ENCODE measurements around the gene ESPN. TPM values are rescaled to one million over a fixed set of nuclear protein-coding genes. Genes with fewer than 3 reads are reported as not detected.

The ESPN gene
- total and polyA plus RNA-seq, 2 of the 4 experiments (the other 2 are of a cell fraction) = under 0.01 to 0.02 TPM

DNA sequence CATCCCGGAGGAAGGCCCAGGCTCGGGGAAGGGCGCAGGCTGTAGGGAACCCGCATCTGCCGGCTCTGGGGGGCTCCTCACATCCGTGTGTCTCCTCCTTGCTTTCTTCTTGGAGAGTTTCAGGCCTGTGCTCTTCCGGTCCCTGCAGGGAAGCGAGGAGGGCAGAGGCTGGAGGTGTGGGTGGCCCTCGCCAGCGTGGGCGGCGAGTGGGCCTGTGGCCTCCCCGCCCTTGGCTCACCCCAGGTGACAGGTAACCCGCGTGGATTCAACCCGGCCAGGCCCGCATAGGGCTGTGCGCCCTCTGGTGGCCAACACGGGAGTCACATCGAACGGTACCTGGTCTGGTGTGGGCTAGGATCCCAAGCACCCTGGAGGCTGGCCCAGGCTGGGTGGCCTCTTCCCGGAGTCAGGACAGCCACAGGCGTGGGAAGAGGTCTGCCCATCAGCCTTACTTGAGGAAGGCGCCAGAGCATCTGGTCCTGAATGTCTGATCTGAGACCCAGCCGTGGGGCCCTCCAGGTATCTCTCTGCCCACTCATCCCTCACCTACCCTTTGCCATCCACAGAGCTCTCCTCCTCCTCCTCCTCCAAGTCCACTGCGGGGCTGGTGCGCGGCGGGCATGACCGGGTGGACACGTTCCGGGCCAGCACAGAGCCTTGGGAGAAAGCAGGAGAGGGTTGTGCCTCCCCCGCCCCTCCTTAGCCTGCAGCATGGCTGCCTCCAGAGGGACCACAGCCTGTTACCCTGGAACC is 51.0 kb downstream of the ESPN start:
- BruUV-seq (replicated peaks) = no TSS peak
- H3K79me1 ChIP-seq (ENCODE audit: low read depth in 1 of 2, low read length in 2 of 2) = no peaks in the 10 kb centered on the region; a peak in 1 of 4 replicates
- H3K14ac ChIP-seq (replicated peaks; ENCODE audit: low read depth, low read length) = no peak overlapping the region
- ATAC-seq (ENCODE audit: low read depth) (peak; percentile 93), DNase-seq (no peak)
- H4K8ac ChIP-seq (ENCODE audit: low read depth in 2 of 2, low read length in 2 of 2) = no peak overlapping the region
- no peak overlapping the region for H3K18ac ChIP-seq (ENCODE audit: low read depth, low read length)
- no peak overlapping the region for H3K56ac ChIP-seq (ENCODE audit: extremely low read depth, insufficient read depth, low read length)
- no peak overlapping the region for H3K4ac ChIP-seq (ENCODE audit: low read depth, low read length)
- no peak overlapping the region for H4K91ac ChIP-seq (ENCODE audit: insufficient read depth, low read depth, low read length)
- H3K9me1 ChIP-seq (ENCODE audit: insufficient read depth, low read length) = no peaks in the 10 kb centered on the region
- dilution Hi-C loops (cut with HindIII; ENCODE audit: low sequenced_read_pairs, unreplicated experiment) (no loop called here), intact Hi-C loops (cut with micrococcal nuclease) (no loop called here), in situ Hi-C loops (cut with MboI; ENCODE audit: low sequenced_read_pairs) (no loop called here)
- H3K4me3 ChIP-seq (ENCODE audit: insufficient read depth, low read depth, low read length) = no peak overlapping the region
- peak overlapping the region; percentile 63 for H2AFZ ChIP-seq (replicated peaks; ENCODE audit: low read length, poor library complexity)
- 5% methylated on average over 8 of the region's 33 CpGs; no CpG with 5 or more reads in 1 of the 2 experiments for WGBS, 2 experiments (ENCODE audit: extremely low coverage in 2 of 2, insufficient read length in 1 of 2)
- no peak overlapping the region for H2BK5ac ChIP-seq (ENCODE audit: low read depth, low read length, poor library complexity, severe bottlenecking)
- POLR2A ChIA-PET (ENCODE audit: unreplicated experiment) = no interaction called here
- H3K27ac ChIP-seq (ENCODE audit: insufficient read depth, low read length) = no peak overlapping the region
- no peak overlapping the region for H2AK5ac ChIP-seq (ENCODE audit: low read depth, low read length)
- H3K9me3 ChIP-seq (ENCODE audit: control insufficient read depth, insufficient read depth, low read length) = no peaks in the 10 kb centered on the region
- H3K36me3 ChIP-seq (ENCODE audit: control insufficient read depth, insufficient read depth, low read length) = peaks cover 22% of the 10 kb centered on the region
- H4K5ac ChIP-seq (ENCODE audit: low read depth, low read length) = no peak overlapping the region
- H3K9ac ChIP-seq (ENCODE audit: low read depth, low read length) = no peak overlapping the region
- no peaks in the 10 kb centered on the region for H3K4me1 ChIP-seq (ENCODE audit: control insufficient read depth, insufficient read depth, low read length)
- no peak overlapping the region for H2BK120ac ChIP-seq (ENCODE audit: low read depth, low read length)
- H2BK20ac ChIP-seq (ENCODE audit: low read depth, low read length) = no peak overlapping the region
- CTCF ChIA-PET = no interaction called here
- TF ChIP-seq SMC3 (IDR thresholded peaks at IDR 0.05; ENCODE audit: low read depth, low read length) (peak; percentile 50; the same call in 1 of the 2 replicates), MAFK (IDR thresholded peaks at IDR 0.05; ENCODE audit: low read depth, low read length) (no peak), RAD21 (IDR thresholded peaks at IDR 0.05; ENCODE audit: low read length) (peak; percentile 44), USF2 (IDR thresholded peaks at IDR 0.05; ENCODE audit: low read depth, low read length) (no peak), POLR2A (IDR thresholded peaks at IDR 0.05; ENCODE audit: low read depth, low read length) (no peak)
- TF ChIP-seq, protein P1, sequence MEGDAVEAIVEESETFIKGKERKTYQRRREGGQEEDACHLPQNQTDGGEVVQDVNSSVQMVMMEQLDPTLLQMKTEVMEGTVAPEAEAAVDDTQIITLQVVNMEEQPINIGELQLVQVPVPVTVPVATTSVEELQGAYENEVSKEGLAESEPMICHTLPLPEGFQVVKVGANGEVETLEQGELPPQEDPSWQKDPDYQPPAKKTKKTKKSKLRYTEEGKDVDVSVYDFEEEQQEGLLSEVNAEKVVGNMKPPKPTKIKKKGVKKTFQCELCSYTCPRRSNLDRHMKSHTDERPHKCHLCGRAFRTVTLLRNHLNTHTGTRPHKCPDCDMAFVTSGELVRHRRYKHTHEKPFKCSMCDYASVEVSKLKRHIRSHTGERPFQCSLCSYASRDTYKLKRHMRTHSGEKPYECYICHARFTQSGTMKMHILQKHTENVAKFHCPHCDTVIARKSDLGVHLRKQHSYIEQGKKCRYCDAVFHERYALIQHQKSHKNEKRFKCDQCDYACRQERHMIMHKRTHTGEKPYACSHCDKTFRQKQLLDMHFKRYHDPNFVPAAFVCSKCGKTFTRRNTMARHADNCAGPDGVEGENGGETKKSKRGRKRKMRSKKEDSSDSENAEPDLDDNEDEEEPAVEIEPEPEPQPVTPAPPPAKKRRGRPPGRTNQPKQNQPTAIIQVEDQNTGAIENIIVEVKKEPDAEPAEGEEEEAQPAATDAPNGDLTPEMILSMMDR (conservative IDR thresholded peaks at IDR 0.05; ENCODE audit: low read depth, low read length) = peak; percentile 69
- TF ChIP-seq, protein P2, sequence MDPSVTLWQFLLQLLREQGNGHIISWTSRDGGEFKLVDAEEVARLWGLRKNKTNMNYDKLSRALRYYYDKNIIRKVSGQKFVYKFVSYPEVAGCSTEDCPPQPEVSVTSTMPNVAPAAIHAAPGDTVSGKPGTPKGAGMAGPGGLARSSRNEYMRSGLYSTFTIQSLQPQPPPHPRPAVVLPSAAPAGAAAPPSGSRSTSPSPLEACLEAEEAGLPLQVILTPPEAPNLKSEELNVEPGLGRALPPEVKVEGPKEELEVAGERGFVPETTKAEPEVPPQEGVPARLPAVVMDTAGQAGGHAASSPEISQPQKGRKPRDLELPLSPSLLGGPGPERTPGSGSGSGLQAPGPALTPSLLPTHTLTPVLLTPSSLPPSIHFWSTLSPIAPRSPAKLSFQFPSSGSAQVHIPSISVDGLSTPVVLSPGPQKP (IDR thresholded peaks at IDR 0.05; ENCODE audit: borderline replicate concordance, low read depth, low read length) = no peak
- H4K20me1 ChIP-seq (ENCODE audit: insufficient read depth, low read length) = peaks cover 7% of the 10 kb centered on the region
- H2AK9ac ChIP-seq (replicated peaks; ENCODE audit: low read depth, low read length, poor library complexity) = peak overlapping the region; percentile 82
- H3K27me3 ChIP-seq (ENCODE audit: control insufficient read depth, insufficient read depth, low read length) = no peaks in the 10 kb centered on the region
- H3K4me2 ChIP-seq (ENCODE audit: low read depth, low read length) = no peak overlapping the region
- H3K23ac ChIP-seq (ENCODE audit: low read depth, low read length) = no peak overlapping the region
- H2BK15ac ChIP-seq (ENCODE audit: low read depth, low read length) = no peak overlapping the region
